NCI-H82 (cell line): ENCODE measurements around the gene ZCCHC14.
A peak's percentile ranks its signal among the peaks of the same experiment; 100 is the strongest.
"Not testable (repeated sequence)": the region's sequence is repeated elsewhere in the genome, so short reads cannot be mapped to it uniquely, and the experiment has no call there.

Source experiments
- DNase-seq: peaks from one replicate; lab custom pipeline; 2025; lab: John Stamatoyannopoulos, UW

The ZCCHC14 gene

GRCh38 chr16:87382023-87382785, 110.6 kb downstream of the ZCCHC14 start:
- DNase-seq: no peak

- no peak for DNase-seq
These were observed 111.9 kb downstream of the ZCCHC14 start for GRCh38 chr16:87380881-87381280.

GRCh38 chr16:87380403-87380802, 112.4 kb downstream of the ZCCHC14 start:
- DNase-seq: no peak

DNA sequence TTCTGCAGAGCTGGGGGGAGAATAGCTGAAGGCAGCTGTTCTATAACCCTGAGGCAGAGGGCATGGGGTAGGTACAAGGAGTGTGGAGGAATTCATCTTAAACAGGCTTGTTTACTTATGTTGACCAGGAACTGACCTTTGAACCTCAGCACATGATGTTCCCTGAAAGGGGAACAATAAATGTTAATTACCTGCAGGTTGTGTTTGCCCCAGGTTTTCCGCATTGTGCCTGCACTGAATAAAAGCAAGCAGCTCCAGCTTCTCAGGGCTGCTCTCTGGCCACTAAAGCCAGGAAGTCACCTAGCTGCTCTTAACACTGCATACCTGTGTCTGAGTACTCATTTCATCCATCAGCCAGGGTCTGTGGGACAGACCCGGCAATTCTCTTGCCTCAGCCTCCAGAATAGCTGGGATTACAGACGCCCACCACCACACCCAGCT, 113.5 kb downstream of the ZCCHC14 start:
- DNase-seq: not testable (repeated sequence)

DNA sequence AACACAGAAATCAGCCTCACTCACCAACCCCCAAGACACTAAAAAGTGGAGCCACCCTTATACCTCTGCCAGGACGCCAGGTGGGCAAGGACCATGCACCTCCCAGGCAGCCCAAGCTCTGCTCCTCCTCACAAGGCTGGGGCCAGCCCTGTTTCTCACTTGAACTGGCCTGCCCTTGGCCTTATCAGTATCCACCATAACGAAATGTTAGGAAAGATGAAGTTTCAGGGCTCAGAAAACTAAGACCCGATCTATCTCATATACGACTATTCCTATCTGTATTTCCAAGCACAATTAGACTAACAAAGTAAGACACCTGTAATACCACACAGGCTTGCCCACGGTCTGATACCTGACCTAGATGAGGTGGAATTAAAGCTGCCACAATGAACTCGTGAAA, 116.2 kb downstream of the ZCCHC14 start:
- no peak for DNase-seq

DNA sequence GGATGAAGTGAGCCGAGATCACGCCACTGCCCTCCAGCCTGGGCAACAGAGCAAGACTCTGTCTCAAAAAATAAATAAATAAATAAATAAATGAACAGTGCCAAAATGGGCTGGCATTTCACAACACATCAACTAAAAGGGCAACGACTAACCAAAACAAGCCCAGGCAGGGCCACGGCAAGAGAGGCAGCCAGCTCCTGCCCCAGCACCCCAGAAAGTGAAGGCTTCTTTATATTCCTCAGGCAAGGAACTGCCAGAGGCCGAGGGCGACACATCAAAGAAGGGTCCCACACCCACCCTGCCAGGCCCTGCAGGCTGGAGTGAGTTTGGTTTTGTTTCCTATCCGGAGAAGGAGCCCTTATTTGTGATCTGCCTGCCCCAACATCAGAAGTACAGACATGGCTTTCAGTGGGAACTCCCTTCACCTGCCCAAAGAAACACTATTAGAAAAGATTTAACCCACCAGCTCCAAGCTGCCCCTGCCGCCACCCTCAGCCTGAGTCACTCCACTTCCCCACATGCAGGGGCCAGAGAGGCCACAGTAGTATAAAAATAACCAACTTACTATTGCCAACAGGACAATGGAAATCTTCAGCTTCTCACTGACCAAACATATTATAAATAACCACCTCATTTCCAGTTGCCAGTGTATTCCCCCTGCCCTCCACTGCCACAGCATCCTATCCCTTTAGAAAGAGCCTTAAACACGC, 117.2 kb downstream of the ZCCHC14 start:
- no peak for DNase-seq

- no peak for DNase-seq
These were observed 118.5 kb downstream of the ZCCHC14 start for GRCh38 chr16:87374313-87374712.

GRCh38 chr16:87372305-87372704, 120.5 kb downstream of the ZCCHC14 start:
- no peak for DNase-seq

GRCh38 chr16:87371261-87371866, 121.5 kb downstream of the ZCCHC14 start:
- DNase-seq: peak; percentile 19

DNA sequence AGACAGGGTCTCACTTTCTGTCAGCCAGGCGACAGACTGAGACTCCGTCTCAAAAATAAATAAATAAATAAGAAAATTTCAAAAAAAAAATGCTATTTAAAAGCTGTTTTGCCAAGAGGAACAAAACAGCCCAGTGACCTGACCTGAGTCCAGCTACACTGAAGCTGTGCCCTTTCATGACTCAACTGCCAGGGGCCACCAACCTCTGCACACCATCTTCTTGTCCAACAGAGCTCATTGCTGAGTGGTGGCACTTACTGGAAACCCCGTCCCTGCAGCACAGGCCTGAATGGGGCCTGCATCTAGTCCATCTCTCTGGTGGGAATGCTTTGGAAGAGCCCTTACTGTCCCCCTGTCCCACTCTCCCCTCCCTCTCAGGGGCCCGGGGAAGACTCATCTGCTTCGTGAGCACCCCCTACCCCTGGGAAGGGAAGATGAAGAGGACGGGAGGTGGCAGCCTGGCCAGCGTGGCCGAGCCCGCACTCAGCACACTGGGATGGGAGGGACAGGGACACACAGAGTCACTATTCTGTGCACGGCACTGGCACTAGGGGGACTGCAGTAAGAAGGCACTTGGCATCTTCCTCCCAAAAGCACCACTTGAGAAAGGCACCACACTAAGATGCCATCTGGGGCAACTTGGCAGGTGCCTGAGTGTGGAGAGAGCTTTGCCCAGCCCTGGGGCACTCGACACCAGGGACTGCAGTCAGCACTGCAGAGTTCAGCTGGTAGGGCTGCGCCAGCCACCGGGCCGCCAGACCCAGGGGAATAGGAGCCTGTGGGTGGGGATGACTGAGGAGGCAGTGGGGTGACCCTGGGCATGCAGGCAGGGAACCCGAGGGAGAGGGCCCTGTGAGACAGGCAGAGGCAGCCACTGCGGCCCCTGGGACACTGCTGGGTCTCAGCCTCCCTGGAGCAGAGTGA, 122.8 kb downstream of the ZCCHC14 start:
- no peak for DNase-seq

DNA sequence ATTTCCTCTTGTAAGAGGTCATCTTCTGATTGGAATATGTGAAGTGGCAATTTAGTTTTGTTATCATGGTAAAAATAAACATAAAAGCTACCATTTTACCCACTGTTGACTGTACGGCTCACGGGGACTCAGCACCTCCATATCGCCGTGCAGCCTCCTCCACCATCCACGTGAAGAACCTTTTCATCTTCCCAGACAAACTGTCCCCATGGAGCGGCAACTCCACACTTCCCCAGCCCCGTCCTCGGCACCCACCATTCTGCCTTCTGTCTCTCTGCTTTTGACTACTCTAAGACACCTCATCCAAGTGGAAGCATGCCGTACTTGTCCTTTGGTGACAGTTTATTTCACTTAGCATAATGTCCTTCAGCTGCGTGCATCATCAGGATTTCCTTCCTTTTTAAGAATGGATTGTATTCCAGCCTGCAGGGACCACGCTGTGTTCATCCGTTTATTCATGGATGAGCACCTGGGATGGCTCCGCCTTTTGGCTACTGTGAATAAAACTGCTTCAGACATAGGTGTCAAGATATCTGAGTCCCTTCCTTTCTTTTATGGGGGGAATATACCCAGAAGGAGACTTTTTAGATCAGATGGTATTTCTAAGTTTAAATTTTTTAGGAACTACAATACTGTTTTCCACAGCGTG, 123.6 kb downstream of the ZCCHC14 start:
- no peak for DNase-seq

GRCh38 chr16:87368029-87368770, 124.6 kb downstream of the ZCCHC14 start:
- DNase-seq: no peak

GRCh38 chr16:87367529-87367928, 125.3 kb downstream of the ZCCHC14 start:
- no peak for DNase-seq

GRCh38 chr16:87366930-87367329, 125.9 kb downstream of the ZCCHC14 start:
- no peak for DNase-seq

- DNase-seq: no peak
These were observed 126.5 kb downstream of the ZCCHC14 start for GRCh38 chr16:87366288-87366687.

- no peak for DNase-seq
These were observed 127.7 kb downstream of the ZCCHC14 start for GRCh38 chr16:87365021-87365713.

- peak; percentile 88 for DNase-seq
These were observed 128.9 kb downstream of the ZCCHC14 start for GRCh38 chr16:87363771-87364455.

GRCh38 chr16:87362828-87363559, 129.8 kb downstream of the ZCCHC14 start:
- not testable (repeated sequence) for DNase-seq
